Osteoblast (primary cell): ENCODE results near the gene PAXIP1. TPM values are rescaled to one million over a fixed set of nuclear protein-coding genes. Genes with fewer than 3 reads are reported as not detected.
"Not testable (repeated sequence)": the region's sequence is repeated elsewhere in the genome, so short reads cannot be mapped to it uniquely, and the experiment has no call there.

ENCODE experiments used
- DNase-seq: peaks from one replicate; pipeline ENCODE4 v3.0.0; 2011; ENCODE audit warnings: low spot score, mixed read lengths; ENCODE audit not compliant: insufficient read length; ENCODE audit errors: missing footprints
- H2AFZ ChIP-seq: 2 replicates; pipeline ENCODE4 v1.6.0; 2011; ENCODE audit warnings: mild to moderate bottlenecking, low read length
- H3K27ac ChIP-seq: 2 replicates; pipeline ENCODE4 v1.5.1; 2011; ENCODE audit warnings: mild to moderate bottlenecking, low read depth, low read length, moderate library complexity
- H3K27me3 ChIP-seq: 2 replicates; pipeline ENCODE4 v1.6.0; 2012; ENCODE audit warnings: mild to moderate bottlenecking, control low read depth, inconsistent platforms, low read length, moderate library complexity; ENCODE audit not compliant: insufficient read depth
- H3K36me3 ChIP-seq: 2 replicates; pipeline ENCODE4 v1.5.1; 2011; ENCODE audit warnings: mild to moderate bottlenecking, low read length, control low read depth, moderate library complexity; ENCODE audit not compliant: insufficient read depth
- H3K4me1 ChIP-seq: 2 replicates; pipeline ENCODE4 v1.5.1; 2011; ENCODE audit warnings: mild to moderate bottlenecking, low read length, control low read depth, moderate library complexity; ENCODE audit not compliant: insufficient read depth
- H3K4me2 ChIP-seq: 2 replicates; pipeline ENCODE4 v1.6.0; 2011; ENCODE audit warnings: mild to moderate bottlenecking, low read length; ENCODE audit not compliant: insufficient read depth
- H3K4me3 ChIP-seq: fragments of 200-600 bp; sonication (generic); 3 replicates; pipeline ENCODE4 v1.5.1; 2012; ENCODE audit warnings: mild to moderate bottlenecking, low read length, inconsistent platforms; ENCODE audit not compliant: insufficient read depth
- H3K79me2 ChIP-seq: 2 replicates; pipeline ENCODE4 v1.6.0; 2012; ENCODE audit warnings: mild to moderate bottlenecking, low read length, control low read depth, inconsistent platforms; ENCODE audit not compliant: insufficient read depth
- H3K9me3 ChIP-seq: 2 replicates; pipeline ENCODE4 v1.5.1; 2011; ENCODE audit warnings: low read depth, low read length, control low read depth
- H4K20me1 ChIP-seq: 2 replicates; pipeline ENCODE4 v1.6.0; 2012; ENCODE audit warnings: mild to moderate bottlenecking, low read length, control low read depth; ENCODE audit not compliant: insufficient read depth
- CTCF ChIP-seq: IDR thresholded peaks from 2 replicates; pipeline ENCODE4 v1.5.1; 2011; ENCODE audit warnings: mild to moderate bottlenecking, low read depth, low read length, moderate library complexity; ENCODE audit errors: extremely low read depth
- total RNA-seq: library from RNA; depleted of rRNA; stranded (reverse); fragments of >200 nt; gene quantifications from 2 replicates; pipeline ENCODE4 v1.2.3, GENCODE V29; 2012

The PAXIP1 gene
- total RNA-seq, 1 donor = 10.5 TPM

- Histone ChIP-seq H3K4me3 (no peak overlapping the region), H4K20me1 (no peaks in the 10 kb centered on the region), H3K79me2 (no peaks in the 10 kb centered on the region), H2AFZ (no peak overlapping the region), H3K27ac (no peak overlapping the region), H3K36me3 (peaks cover 32% of the 10 kb centered on the region), H3K4me2 (no peak overlapping the region), H3K4me1 (no peaks in the 10 kb centered on the region), H3K9me3 (no peaks in the 10 kb centered on the region), H3K27me3 (no peaks in the 10 kb centered on the region)
- DNase-seq = no peak
- no peak for TF ChIP-seq CTCF
Observed at GRCh38 chr7:154942691-154943090, 60.2 kb downstream of the PAXIP1 start.

- Histone ChIP-seq H3K27me3 (no peaks in the 10 kb centered on the region), H3K27ac (no peak overlapping the region), H3K9me3 (peaks cover 2% of the 10 kb centered on the region), H4K20me1 (no peaks in the 10 kb centered on the region), H3K4me1 (no peaks in the 10 kb centered on the region), H3K4me3 (no peak overlapping the region), H3K79me2 (no peaks in the 10 kb centered on the region), H3K4me2 (no peak overlapping the region), H2AFZ (no peak overlapping the region), H3K36me3 (no peaks in the 10 kb centered on the region)
- no peak for TF ChIP-seq CTCF
- no peak for DNase-seq
Observed at GRCh38 chr7:154937837-154938236, 65.1 kb downstream of the PAXIP1 start.

- DNase-seq = not testable (repeated sequence)
Observed at GRCh38 chr7:154934353-154934952, 68.5 kb downstream of the PAXIP1 start.

GRCh38 chr7:154931906-154932305 lies 71.0 kb downstream of the PAXIP1 start:
- Histone ChIP-seq H3K4me2 (no peak overlapping the region), H3K79me2 (no peaks in the 10 kb centered on the region), H3K9me3 (peaks cover 2% of the 10 kb centered on the region), H3K27ac (no peak overlapping the region), H3K4me1 (peaks cover 14% of the 10 kb centered on the region), H3K4me3 (no peak overlapping the region), H3K36me3 (no peaks in the 10 kb centered on the region), H4K20me1 (no peaks in the 10 kb centered on the region), H3K27me3 (no peaks in the 10 kb centered on the region), H2AFZ (no peak overlapping the region)
- DNase-seq = no peak
- TF ChIP-seq CTCF = no peak

More at GRCh38 chr7:154934353-154934952, 68.5 kb downstream of the PAXIP1 start:
- not testable (repeated sequence) for H3K9me3 ChIP-seq, H2AFZ ChIP-seq, H3K36me3 ChIP-seq, H3K79me2 ChIP-seq, H3K27ac ChIP-seq, H3K4me1 ChIP-seq, H4K20me1 ChIP-seq, H3K4me2 ChIP-seq, H3K4me3 ChIP-seq, H3K27me3 ChIP-seq
